HG02973 (cell line): ENCODE measurements around the gene MEGF8.
A peak's percentile ranks its signal among the peaks of the same experiment; 100 is the strongest.

Experiments
- ATAC-seq: cut with Tn5 transposase; IDR thresholded peaks from one replicate; pipeline ENCODE4 v1.9.1; 2021; ENCODE audit warnings: moderate library complexity; ENCODE audit not compliant: unreplicated experiment

The MEGF8 gene, protein sequence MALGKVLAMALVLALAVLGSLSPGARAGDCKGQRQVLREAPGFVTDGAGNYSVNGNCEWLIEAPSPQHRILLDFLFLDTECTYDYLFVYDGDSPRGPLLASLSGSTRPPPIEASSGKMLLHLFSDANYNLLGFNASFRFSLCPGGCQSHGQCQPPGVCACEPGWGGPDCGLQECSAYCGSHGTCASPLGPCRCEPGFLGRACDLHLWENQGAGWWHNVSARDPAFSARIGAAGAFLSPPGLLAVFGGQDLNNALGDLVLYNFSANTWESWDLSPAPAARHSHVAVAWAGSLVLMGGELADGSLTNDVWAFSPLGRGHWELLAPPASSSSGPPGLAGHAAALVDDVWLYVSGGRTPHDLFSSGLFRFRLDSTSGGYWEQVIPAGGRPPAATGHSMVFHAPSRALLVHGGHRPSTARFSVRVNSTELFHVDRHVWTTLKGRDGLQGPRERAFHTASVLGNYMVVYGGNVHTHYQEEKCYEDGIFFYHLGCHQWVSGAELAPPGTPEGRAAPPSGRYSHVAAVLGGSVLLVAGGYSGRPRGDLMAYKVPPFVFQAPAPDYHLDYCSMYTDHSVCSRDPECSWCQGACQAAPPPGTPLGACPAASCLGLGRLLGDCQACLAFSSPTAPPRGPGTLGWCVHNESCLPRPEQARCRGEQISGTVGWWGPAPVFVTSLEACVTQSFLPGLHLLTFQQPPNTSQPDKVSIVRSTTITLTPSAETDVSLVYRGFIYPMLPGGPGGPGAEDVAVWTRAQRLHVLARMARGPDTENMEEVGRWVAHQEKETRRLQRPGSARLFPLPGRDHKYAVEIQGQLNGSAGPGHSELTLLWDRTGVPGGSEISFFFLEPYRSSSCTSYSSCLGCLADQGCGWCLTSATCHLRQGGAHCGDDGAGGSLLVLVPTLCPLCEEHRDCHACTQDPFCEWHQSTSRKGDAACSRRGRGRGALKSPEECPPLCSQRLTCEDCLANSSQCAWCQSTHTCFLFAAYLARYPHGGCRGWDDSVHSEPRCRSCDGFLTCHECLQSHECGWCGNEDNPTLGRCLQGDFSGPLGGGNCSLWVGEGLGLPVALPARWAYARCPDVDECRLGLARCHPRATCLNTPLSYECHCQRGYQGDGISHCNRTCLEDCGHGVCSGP (N-terminal part only)

DNA sequence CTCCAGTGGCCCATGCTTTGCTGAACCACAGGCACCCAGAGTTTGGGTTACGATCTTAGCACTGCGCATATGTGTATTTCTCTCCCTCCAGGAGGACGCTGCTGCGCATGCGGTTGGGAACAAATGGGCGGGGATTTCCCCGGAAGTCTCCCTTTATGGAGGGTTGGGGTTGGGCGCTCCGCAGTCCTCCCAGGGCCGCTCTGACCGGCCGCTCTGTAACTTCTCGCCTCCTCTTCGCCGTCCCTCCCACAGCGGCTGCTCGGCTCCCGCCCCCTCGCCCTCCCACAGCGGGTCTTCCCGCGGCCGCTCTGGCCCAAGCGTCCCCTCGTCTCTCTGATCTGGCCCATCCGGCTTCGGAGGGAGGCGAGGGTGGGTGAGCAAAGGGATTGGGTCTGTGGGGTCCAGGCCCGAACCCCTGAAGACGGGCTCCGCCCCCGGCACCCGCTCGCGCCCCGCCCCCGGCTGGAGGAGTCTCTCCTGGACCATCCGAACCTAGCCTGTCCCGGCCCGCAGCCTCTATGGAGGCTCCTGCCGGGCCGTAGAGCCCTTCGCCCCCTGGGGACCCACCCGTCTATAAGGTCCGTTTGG, at the start of gene MEGF8:
Gene MEGF8, plus strand, starts transcription at position 328 of the 588 bp plus-strand sequence. CDS start 609 bp downstream, outside the sequence.
- peak; percentile 84 for ATAC-seq

DNA sequence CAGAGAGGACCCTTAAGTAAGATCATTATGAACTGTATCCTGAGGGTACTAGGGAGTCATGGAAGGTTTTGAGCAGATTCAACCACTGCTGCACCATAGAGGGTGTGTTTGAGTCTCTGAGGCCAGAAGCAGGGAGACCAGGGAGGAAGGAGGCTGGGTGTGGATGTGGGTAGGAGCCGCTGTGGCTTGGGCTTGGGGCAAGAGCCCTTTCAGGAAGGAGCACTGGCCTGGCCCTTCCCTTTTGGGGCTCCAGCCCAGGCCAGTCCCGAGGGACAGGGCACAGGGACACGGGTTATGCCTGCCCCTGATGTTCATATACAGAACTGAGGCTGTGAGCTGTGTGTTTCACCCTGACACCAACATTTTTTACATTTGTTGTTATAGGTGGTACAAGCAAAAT, 49.2 kb upstream of the MEGF8 start:
- ATAC-seq: no peak

DNA sequence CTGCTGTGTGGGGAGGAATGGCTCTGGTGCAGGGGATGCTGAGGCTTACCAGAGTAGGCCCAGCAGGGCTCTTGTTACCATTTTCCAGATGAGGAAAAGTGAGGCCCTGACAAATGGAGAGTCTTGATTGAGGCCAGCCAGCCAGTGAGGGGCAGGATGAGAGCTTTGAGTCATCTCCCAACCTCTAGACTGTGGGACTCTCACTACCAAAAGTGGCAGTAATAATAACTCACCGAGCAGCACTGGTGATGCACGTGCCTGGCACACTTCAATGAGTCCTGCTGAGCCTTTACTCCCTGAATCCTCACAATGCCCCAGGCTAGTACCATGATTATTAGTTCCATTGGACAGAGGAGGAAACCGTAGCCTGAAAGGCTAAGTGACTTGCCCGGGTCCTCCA, 48.6 kb upstream of the MEGF8 start:
- no peak for ATAC-seq

GRCh38 chr19:42277821-42278451, 47.5 kb upstream of the MEGF8 start:
- ATAC-seq: no peak

DNA sequence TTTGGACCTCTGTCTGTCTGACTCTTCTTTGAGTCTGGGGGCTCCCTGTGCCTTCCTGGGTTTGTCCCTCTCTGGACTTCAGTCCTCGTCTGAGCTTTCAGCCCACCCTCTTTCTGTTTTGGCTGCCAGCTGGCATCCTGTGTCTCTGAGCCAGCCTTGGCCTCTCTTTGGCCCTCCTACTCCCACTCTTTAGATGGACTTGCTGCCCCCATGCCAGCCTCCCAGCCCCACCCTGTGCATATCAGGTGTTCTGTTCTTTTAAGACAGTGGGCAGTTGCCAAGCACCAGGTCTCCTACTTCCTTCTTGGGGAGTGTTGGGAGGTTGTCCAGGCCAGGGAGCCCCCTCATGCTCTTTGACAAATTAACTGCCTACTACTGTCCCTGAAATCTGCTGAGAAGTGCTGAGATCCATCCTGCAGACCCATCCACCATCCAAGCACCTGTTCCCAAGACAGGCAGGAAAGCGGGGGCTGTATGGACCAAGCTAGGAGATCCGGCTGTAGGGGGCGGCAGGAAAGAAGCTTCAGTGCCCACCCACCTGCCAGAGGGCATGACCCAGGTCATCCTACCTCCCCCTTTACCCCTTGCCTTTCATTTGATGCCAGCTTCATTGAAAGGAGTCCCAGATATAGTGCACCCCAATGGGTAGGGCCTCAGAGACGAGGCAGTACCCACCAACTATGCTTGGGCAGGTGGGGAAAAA, 46.8 kb upstream of the MEGF8 start:
- ATAC-seq: no peak

DNA sequence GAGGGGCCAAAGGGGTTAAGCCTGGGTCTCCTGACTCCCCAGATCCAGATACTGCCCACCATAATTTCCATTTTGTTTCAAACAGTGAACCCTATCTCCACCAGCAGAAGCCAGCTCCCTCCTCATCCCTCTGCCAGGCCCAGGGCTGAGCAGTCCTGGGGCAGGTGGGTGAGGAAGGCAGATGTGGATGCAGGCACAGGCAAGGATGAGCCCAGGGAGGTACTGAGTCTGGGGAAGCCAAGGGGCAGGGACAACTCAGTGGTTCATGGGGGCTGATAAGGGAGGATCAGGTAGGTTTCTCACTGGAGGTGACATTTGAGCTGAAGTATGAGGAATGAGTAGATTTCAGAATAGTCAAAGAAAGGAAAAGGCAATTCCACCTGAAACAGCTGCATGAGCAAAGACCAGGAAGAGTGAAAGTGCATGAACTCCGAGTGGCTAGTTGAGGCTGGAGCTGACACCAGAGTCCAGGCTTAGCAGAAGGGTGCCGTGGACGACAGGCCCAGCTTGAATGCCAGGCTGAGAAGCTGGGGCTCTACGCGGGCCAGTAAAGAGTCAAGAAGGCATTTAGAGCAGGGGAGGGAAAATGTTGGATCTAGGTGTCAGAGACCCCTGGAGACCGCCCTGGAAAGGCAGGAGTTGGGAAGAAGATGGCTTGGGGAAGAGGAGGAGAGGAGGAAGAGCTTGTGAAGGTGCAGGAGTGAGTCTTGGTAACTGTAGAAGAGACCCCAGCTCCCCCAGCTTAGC, 46.1 kb upstream of the MEGF8 start:
- no peak for ATAC-seq

DNA sequence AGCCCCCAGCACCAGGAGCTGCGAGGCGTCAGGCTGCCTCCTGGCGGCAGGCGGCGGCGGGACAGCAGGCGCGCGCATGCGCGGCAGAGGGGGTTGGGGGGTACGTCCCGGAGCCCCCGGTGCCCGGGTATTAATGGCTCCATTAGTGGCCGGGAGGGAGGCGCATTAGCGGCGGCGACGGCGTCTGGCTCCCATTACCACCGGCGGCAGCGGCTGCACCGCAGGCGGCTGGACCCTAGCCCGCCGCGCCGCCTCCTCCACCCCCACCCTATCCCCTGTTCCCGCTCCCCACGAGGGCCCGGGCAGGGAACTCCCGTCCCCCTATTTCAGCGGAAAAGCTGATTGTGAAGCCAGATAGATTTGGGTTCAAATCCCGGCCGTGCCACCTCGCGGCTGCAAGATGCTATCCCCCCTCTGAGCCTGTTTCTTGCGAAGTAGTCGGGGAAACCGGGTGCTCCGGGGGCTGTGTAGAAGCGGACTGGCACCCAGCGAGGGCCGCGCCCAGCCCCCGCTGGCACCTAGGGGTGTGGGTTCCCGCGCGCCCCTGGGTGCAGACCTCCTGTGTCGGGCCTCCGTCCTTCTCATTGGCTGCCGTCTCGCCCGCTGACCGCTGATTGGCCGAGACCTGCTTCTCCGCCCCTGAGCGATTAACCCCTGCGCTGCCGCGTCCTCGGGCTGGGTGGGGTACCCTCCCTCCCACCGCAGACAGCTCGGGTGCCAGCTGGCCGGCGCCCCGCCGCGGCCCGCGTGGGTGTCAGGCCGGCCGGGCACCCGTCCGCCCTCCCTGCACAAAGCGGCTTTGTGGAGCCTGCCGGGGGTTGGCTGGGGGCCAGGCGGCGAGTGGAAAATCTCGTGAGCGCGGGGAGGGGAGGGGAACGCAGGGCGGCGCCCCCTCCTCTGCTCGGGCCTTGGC, 45.3 kb upstream of the MEGF8 start:
- no peak for ATAC-seq

DNA sequence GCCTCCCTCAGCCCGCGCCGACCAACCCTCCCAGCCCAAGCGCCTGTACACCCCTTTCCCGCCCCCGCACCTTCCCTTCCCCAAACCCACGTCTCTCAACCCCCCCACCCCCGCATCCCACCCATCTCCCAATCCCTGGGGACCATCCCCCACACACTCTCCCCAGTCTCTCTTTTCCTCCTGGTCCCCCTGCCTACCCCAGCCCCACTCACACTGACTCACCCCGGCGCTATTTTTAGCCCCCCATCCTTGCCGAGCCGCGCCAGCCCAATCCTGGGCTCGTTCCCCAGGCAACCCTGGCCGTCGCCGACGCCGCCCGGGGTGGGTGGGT, 44.7 kb upstream of the MEGF8 start:
- no peak for ATAC-seq

DNA sequence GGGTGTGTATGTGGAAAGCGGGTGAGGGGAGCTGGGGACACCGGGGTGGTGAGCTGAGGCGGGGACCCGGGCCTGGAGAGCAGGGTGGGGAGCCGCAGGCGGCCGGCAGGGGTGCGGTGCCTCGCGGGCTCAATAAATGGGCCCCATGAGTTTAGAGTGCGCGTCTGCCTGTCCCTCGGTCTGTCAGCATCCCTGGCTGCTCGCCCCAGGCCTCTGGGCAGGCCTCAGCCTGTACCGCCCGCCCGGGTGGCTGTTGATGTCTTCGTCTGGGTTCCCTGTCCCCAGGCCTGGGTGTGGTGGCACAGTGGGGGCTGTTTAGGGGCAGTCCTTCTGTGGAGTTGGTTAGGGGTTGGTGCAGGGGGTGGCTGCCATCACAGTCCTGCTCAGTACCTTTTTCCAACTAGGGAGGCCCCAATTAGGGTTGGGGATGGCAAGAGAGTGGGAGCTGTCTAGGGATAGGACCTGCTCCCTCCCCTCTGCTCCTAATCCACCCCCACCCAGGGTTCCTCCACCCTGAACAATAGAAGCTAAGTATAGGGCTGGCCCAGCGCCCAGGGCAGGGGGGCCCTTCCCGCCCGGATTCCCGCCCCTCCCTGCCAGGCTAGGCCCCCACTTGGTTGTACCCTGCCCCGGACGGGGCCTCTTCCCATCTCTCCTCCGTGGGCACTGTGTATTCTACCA, 44.1 kb upstream of the MEGF8 start:
- ATAC-seq: no peak

- no peak for ATAC-seq
These were observed 43.3 kb upstream of the MEGF8 start for GRCh38 chr19:42281827-42282762.

GRCh38 chr19:42282819-42283187, 42.6 kb upstream of the MEGF8 start:
- no peak for ATAC-seq

GRCh38 chr19:42283188-42284065, 42.0 kb upstream of the MEGF8 start:
- ATAC-seq: peak; percentile 38

DNA sequence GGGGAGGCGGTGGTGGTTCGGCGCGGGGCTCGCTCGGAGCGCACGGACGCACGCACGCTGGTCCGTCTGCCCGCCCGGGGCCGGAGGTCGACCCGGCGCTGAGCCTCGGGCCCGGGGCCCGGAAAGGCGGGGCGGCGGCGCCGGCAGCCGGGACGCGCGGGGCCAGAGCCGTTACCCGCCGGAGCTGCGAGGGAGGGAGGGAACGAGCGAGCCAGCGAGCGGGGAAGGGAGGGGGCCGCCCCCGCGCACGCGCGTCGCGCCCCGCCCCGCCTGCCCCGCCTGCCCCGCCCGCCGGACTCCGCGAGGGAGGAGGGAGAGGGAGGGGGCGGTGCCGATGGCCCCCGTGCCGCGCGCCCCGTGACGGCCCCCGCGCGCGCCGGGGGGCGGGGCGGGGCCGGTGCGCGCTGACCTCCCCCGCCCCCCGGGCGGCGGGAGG, 41.4 kb upstream of the MEGF8 start:
- peak; percentile 19 for ATAC-seq

DNA sequence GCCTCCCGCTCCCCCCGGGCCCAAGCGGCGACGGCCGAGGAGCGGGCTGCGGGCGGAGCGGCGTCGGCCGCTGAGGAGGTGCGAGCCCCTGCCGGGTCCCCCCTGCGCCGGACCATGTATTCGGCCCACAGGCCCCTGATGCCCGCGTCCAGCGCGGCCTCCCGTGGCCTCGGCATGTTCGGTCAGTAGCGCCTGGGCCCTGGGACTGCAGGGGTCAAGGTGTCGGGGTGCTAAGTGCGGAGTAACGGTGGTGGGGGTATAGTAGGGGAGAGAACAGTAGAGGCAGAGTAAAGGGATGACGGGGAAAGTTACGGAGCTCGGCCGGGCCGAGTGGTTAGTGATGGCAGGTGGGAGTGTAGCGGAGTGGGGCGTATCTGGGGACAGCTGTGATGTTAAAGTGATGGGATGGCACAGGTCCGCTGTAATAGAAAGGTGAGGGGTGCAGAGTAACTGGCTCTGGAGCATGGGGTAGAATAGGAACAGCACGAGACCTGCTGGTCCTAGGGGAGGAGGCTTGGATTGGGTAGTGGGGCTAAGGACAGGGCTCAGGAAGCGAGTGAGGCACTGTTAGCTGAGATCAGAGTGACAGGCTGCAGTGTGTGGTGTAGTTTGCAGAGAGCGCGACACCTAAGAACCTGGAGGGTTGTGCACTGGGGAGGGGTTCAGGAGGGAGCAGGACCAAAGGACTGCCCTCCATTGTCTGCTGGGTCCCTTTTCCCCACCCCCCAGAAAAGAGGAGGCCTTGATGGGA, 40.7 kb upstream of the MEGF8 start:
- ATAC-seq: no peak

- no peak for ATAC-seq
These were observed 39.9 kb upstream of the MEGF8 start for GRCh38 chr19:42285541-42285941.
